Fibroblast of mammary gland (primary cell): ENCODE measurements around the gene FUCA2.
"Not testable (repeated sequence)": the region's sequence is repeated elsewhere in the genome, so short reads cannot be mapped to it uniquely, and the experiment has no call there.

Source experiments
- DNase-seq: peaks from one replicate; pipeline ENCODE4 v3.0.0-alpha.2; 2010; ENCODE audit warnings: low read depth
- H3K4me3 ChIP-seq: 2 replicates; pipeline ENCODE4 v1.5.1; 2011; ENCODE audit warnings: low read depth, mild to moderate bottlenecking, low read length, moderate library complexity; ENCODE audit not compliant: control insufficient read depth
- CTCF ChIP-seq: conservative IDR thresholded peaks from 2 replicates; pipeline ENCODE4 v1.5.1; 2011; ENCODE audit warnings: low read depth, low read length, inconsistent platforms; ENCODE audit not compliant: control insufficient read depth, insufficient read depth

Gene FUCA2

GRCh38 chr6:143486752-143487151 lies 24.8 kb downstream of the FUCA2 start:
- no peak for DNase-seq
- H3K4me3 ChIP-seq = no peak overlapping the region
- TF ChIP-seq CTCF = no peak

GRCh38 chr6:143485967-143486366 lies 25.6 kb downstream of the FUCA2 start:
- no peak for DNase-seq
- TF ChIP-seq CTCF = no peak
- H3K4me3 ChIP-seq = no peak overlapping the region

GRCh38 chr6:143482593-143482992 lies 28.9 kb downstream of the FUCA2 start:
- peak; percentile 49 for DNase-seq

GRCh38 chr6:143478479-143479062 lies 32.9 kb downstream of the FUCA2 start:
- no peak for TF ChIP-seq CTCF
- DNase-seq = no peak
- no peak overlapping the region for H3K4me3 ChIP-seq

More at GRCh38 chr6:143482593-143482992, 28.9 kb downstream of the FUCA2 start:
- TF ChIP-seq CTCF = no peak
- H3K4me3 ChIP-seq = no peak overlapping the region

GRCh38 chr6:143476545-143476944 lies 35.0 kb downstream of the FUCA2 start:
- H3K4me3 ChIP-seq = no peak overlapping the region
- no peak for TF ChIP-seq CTCF
- DNase-seq = no peak

GRCh38 chr6:143471822-143472221 lies 39.7 kb downstream of the FUCA2 start:
- no peak for TF ChIP-seq CTCF
- no peak for DNase-seq
- H3K4me3 ChIP-seq = no peak overlapping the region

GRCh38 chr6:143468823-143469222 lies 42.7 kb downstream of the FUCA2 start:
- not testable (repeated sequence) for DNase-seq

GRCh38 chr6:143468026-143468425 lies 43.5 kb downstream of the FUCA2 start:
- TF ChIP-seq CTCF = no peak
- no peak overlapping the region for H3K4me3 ChIP-seq
- no peak for DNase-seq

More at GRCh38 chr6:143468823-143469222, 42.7 kb downstream of the FUCA2 start:
- not testable (repeated sequence) for H3K4me3 ChIP-seq
